Activated T-cell treated with anti-CD3 and anti-CD28 coated beads, Interleukin-2, amount 50 U/mL, for 72 hours (primary cell): Measurements from ENCODE around the gene ACAA2. TPM values are rescaled to one million over a fixed set of nuclear protein-coding genes. Genes with fewer than 3 reads are reported as not detected.

Experiments used
- ATAC-seq, 2 donors: fragments of 150-1000 bp; cut with Tn5 transposase; replicated peaks in 1 of 2; 2 replicates each; pipeline ENCODE4 v1.10.0; 2021; ENCODE audit warnings: moderate library complexity in 2 of 2, mild to moderate bottlenecking in 1 of 2
- DNase-seq, 2 donors: peaks; one replicate each; pipeline ENCODE4 v3.0.0; 2021 to 2022; ENCODE audit warnings: mixed read lengths in 1 of 2
- H3K27ac Mint-ChIP-seq: one replicate; pipeline ENCODE4 v1.8.0; 2022; ENCODE audit warnings: mild to moderate bottlenecking, moderate library complexity, mixed read lengths
- H3K27me3 Mint-ChIP-seq: one replicate; pipeline ENCODE4 v1.8.0; 2022; ENCODE audit warnings: low read depth, mixed read lengths
- H3K36me3 Mint-ChIP-seq, 2 donors: one replicate each; pipeline ENCODE4 v1.8.0; 2022; ENCODE audit warnings: mixed read lengths in 2 of 2, mild to moderate bottlenecking in 1 of 2; ENCODE audit not compliant: insufficient read depth in 2 of 2
- H3K4me1 Mint-ChIP-seq: one replicate; pipeline ENCODE4 v1.8.0; 2022; ENCODE audit warnings: low read depth, mixed read lengths
- H3K4me3 Mint-ChIP-seq, 2 donors: one replicate each; pipeline ENCODE4 v1.8.0; 2022; ENCODE audit warnings: mild to moderate bottlenecking in 2 of 2, mixed read lengths in 2 of 2, moderate library complexity in 2 of 2
- H3K9me3 Mint-ChIP-seq, 2 donors: one replicate each; pipeline ENCODE4 v1.8.0; 2022; ENCODE audit warnings: mixed read lengths in 2 of 2
- total RNA-seq, 2 donors: library from RNA; stranded (reverse); gene quantifications; one replicate each; pipeline ENCODE4 v1.2.3, GENCODE V29; 2022

The ACAA2 gene
- total RNA-seq, 2 donors from 2014 or later = 79.0 to 84.1 TPM

DNA sequence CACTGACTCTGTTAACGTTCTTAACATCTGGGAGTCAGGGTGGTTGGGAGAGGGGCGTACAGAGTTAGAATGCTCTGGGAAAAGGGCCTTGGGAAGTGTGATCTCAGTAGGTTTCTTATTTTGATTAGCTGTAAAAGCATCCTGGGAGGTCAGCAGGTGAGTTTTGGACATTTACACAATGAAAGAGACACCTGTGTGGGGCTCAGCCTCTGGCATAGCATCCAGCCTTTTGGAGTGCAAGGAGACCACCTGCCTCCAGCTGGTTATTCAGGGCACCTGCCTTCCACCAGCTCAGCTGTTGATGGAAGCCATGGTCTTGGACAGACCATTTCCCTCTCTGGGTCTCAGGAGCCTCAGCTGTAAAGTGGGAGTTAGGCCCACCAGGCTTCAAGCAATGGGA lies 49.7 kb downstream of the ACAA2 start:
- Mint-ChIP-seq H3K4me1 (no peaks in the 10 kb centered on the region), H3K9me3 (no peaks in the 10 kb centered on the region), H3K27ac (no peak overlapping the region), H3K36me3 (no peaks in the 10 kb centered on the region), H3K27me3 (no peaks in the 10 kb centered on the region), H3K4me3 (no peak overlapping the region)
- ATAC-seq (no peak), DNase-seq (no peak)

DNA sequence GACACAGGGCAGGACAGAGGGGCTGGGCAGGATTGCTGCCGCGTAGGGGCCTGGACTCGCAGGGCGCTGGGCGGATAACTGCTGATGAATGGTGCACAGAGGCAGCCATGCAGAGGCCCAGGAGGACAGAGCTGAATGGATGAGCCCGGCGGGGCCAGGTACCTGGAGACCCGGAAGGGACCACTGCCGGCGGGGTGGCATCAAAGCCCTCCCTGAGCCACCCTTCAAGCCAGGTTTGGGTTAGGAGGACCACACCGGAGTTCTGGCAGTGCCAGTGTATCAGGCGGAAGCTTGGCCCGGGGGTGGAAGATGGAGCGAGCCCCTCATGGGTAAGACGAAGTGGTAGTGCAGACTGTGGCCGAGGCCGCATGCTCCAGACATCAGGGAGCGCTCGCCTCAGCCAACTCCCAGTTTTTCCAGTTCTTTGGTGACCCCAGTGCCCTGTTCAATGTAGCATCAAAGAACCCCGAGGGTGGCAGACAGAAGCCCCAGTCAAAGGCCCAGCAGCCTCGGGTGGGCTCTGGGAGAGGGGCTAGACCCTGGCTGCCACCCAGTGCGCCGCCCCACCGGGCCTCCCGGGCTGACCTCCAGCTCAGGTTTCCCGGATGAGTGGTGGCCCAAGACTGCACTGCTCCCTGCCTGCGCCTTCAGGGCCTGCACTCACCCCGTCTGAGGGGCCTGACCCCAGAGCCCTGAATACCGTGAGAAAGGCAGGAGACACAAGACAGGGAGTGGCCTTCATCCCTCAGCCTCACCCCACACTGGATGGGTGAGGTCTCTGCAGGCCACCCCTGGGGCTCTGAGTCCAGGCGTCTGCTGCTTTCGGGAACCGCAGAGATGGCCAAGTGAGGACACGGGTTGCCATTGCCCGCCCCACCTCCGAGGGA lies 50.9 kb downstream of the ACAA2 start:
- H3K27ac Mint-ChIP-seq = no peak overlapping the region
- no peaks in the 10 kb centered on the region for H3K9me3 Mint-ChIP-seq
- DNase-seq (no peak), ATAC-seq (no peak)
- no peaks in the 10 kb centered on the region for H3K27me3 Mint-ChIP-seq
- no peak overlapping the region for H3K4me3 Mint-ChIP-seq
- H3K4me1 Mint-ChIP-seq = no peaks in the 10 kb centered on the region
- H3K36me3 Mint-ChIP-seq = no peaks in the 10 kb centered on the region

DNA sequence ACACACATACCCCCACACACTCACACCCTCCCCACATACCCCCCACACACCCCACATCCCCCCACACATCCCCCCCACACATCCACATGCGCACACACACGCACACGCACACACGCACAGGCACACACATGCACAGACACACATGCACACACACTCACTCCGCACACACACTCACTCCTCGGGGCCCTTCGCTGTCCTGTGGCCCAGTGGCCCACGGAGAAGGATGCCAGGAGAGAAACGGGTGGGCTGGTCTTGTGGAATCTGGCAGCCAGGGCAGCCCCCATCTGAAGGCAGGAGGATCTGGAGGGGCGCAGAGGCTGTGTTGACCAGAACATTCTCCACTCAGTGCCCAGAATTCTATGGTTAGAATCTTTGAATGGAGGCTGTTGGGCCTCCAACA lies 51.6 kb downstream of the ACAA2 start:
- no peak for ATAC-seq
- H3K36me3 Mint-ChIP-seq = no peaks in the 10 kb centered on the region

DNA sequence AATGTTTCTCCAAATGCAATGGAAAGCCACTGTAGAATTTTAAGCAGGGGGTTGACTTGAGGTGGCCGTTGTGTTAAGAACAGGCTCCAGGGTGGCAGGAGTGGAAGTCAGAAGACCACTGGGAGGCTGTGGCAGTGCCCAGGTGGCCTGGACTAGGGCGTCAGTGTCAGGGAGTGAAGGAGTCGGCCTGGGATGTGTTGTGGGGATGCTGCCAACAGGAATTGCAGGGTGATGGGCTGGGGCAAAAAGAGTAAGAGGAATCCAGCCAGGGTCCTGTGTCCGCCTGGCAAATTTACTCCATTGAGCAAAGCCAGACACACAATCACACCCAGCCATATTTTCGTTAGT lies 55.1 kb downstream of the ACAA2 start:
- Mint-ChIP-seq H3K27me3 (no peaks in the 10 kb centered on the region), H3K27ac (no peak overlapping the region), H3K36me3 (no peaks in the 10 kb centered on the region), H3K9me3 (peaks cover 0 to 1% of the 10 kb centered on the region in 2 donors), H3K4me3 (no peak overlapping the region), H3K4me1 (no peaks in the 10 kb centered on the region)
- no peak for ATAC-seq
- no peak for DNase-seq

More for the DNA sequence above, 51.6 kb downstream of the ACAA2 start:
- DNase-seq = no peak
- H3K9me3 Mint-ChIP-seq = no peaks in the 10 kb centered on the region
- no peak overlapping the region for H3K27ac Mint-ChIP-seq
- H3K4me3 Mint-ChIP-seq = no peak overlapping the region
- H3K4me1 Mint-ChIP-seq = no peaks in the 10 kb centered on the region
- H3K27me3 Mint-ChIP-seq = no peaks in the 10 kb centered on the region

DNA sequence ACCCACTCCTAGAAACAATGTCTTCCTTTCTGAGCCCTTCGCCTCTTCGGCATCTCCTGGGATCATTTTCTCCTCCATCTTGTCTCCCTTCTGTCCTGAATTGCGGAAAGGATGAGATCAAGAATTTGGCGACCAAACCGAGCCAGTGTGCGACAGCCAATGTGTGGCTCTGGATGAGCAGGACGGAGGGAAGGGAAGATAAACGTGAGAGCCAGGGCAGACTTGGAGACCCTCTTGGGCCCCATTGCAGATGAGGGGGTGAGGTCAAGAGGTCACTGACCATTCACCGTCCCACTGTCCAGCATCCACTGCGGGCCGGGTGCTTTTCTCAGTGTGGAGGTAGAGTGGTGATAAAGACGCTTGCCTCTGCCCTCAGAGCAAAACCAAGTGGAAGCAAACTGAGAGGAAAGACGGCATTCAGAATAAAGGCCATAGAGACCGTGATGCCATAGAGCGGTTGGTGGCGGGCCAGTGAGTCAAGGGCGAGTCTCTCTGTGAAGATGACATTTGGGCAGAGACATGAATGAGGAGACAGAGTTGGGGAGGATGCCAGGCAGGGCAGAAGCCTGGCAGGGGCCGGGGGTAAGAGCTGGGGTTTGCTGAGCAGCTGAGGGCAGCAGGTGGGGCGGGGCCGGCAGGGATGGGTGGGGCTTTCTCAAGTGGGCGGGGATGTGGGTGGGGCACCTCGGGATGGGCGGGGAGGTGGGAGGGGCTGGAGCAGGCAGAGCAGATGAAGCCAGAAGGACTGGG lies 55.6 kb downstream of the ACAA2 start:
- no peak for ATAC-seq
- DNase-seq = no peak
- H3K27ac Mint-ChIP-seq = no peak overlapping the region

DNA sequence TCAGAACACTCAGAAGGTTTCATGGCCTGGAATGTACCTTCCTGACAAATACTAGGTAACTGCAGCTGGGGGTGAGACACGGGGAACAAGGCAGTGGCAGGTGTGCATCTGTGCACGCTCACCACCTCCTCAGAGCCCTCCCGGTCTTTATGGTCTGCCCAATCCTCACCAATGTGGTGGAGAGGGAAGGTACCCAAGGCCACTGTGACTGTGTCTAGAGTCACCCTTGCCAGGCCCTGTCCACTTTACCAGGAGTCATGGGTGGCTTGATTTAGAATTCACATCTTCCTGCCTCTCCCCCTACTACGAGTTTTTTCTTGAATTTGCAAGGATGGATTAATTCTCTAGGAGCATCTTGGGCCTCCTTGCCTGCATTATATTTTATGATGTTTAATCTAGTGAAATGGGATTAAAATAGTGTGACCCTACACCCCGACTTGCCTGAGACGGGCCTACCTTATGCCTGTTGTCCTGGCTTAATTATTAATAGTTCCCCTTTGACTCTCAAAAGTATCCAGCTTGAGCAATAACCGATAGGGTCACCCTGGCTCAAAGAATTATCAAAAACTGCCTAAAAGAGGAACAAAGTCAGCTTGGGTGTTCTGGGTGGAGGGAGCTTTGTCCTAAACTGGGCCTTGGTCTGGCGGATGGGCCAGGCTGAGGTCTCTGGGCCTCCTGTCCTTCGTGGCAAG lies 56.5 kb downstream of the ACAA2 start:
- no peaks in the 10 kb centered on the region for H3K27me3 Mint-ChIP-seq
- DNase-seq (no peak), ATAC-seq (no peak)
- H3K4me3 Mint-ChIP-seq = no peak overlapping the region
- H3K9me3 Mint-ChIP-seq = peaks cover 0 to 1% of the 10 kb centered on the region in 2 donors
- no peaks in the 10 kb centered on the region for H3K36me3 Mint-ChIP-seq
- H3K4me1 Mint-ChIP-seq = peaks cover under 1% of the 10 kb centered on the region
- H3K27ac Mint-ChIP-seq = no peak overlapping the region

More for the DNA sequence above, 55.6 kb downstream of the ACAA2 start:
- no peak overlapping the region for H3K4me3 Mint-ChIP-seq
- H3K4me1 Mint-ChIP-seq = no peaks in the 10 kb centered on the region
- H3K36me3 Mint-ChIP-seq = no peaks in the 10 kb centered on the region
- no peaks in the 10 kb centered on the region for H3K27me3 Mint-ChIP-seq
- peaks cover 0 to 1% of the 10 kb centered on the region in 2 donors for H3K9me3 Mint-ChIP-seq

DNA sequence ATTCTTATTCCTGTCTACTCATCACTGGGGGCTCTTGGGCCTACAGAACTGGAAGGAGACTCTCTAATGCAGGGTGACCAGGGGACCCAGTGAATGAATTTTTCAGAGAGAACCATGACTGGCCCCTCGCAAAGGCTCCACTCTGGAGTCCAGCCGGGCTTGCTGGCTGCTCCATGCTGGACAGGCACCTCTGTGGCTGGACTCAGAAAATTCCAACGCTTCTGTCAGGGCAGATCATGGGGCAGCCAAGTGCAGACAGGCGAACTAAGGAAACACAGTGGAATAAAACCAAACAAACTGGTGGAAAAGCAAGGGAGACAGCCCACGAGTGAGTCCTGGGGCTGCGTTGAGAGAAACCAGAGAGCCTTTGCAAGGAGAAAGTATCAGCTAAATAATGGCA lies 57.2 kb downstream of the ACAA2 start:
- Mint-ChIP-seq H3K36me3 (no peaks in the 10 kb centered on the region), H3K4me3 (no peak overlapping the region), H3K4me1 (peaks cover 7% of the 10 kb centered on the region), H3K9me3 (peaks cover 0 to 1% of the 10 kb centered on the region in 2 donors), H3K27ac (no peak overlapping the region), H3K27me3 (no peaks in the 10 kb centered on the region)
- ATAC-seq (no peak), DNase-seq (no peak)

DNA sequence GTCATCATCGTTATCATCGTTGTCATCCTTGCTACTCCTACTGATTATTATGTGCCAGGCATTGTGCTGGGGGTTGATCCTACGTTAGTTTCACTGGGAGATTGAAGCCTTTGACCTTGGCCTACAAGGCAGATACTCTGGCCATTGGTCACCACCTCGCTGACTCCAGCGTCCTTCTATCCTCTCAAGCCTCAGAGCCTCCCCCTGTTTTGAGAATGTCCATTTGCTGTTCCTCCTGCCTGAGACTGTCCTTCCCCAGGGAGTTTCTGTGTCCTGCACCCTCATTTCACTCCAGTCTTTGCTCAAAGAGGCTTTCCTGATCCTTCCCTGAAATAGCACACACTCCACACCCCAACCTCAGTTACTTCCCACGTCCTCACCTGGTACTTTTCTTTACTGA lies 57.8 kb downstream of the ACAA2 start:
- no peak for ATAC-seq
- H3K4me3 Mint-ChIP-seq = no peak overlapping the region

DNA sequence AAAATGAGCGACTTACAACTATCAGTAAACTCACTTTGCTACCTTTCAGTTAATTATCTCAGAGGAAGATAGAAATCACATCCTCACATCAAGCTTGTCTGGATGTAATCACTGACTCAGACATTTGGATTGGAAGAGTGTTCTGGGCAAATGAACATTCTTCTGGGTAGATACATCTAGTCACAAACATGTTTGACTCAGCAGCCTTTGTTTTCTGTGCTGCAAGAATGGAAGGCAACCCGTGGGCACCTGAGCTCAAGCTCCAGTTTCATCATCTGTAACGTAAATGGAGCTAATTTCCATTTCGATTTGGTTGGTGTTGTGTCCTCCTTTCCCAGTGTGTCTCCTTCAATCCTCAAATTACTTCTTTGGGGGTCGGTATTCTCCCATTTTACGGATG lies 58.5 kb downstream of the ACAA2 start:
- peaks cover 7% of the 10 kb centered on the region for H3K4me1 Mint-ChIP-seq
- H3K36me3 Mint-ChIP-seq = no peaks in the 10 kb centered on the region
- no peak overlapping the region for H3K27ac Mint-ChIP-seq
- ATAC-seq (no peak), DNase-seq (no peak)
- H3K4me3 Mint-ChIP-seq = no peak overlapping the region
- H3K27me3 Mint-ChIP-seq = no peaks in the 10 kb centered on the region
- H3K9me3 Mint-ChIP-seq = peaks cover 0 to 1% of the 10 kb centered on the region in 2 donors

More for the DNA sequence above, 57.8 kb downstream of the ACAA2 start:
- Mint-ChIP-seq H3K4me1 (peaks cover 7% of the 10 kb centered on the region), H3K27ac (no peak overlapping the region), H3K27me3 (no peaks in the 10 kb centered on the region), H3K9me3 (peaks cover 0 to 1% of the 10 kb centered on the region in 2 donors), H3K36me3 (no peaks in the 10 kb centered on the region)
- DNase-seq = no peak

DNA sequence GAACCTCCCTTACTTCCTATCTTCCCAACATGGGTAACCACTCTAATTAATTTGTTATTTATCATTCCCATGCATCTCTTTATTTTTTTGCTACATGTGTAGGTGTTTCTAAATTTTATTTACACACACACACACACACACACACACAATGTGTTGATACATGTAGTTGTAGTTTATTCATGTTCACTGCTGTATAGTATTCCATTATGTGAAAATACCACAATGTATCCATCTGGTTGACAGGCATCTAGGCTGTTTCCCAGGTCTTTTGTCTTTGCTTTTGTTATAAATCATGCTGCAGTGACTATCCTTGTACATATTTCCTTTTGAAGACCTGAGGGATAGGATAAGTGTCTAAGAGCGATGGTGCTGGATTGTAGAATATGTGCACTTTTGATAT lies 59.7 kb downstream of the ACAA2 start:
- DNase-seq = no peak
- Mint-ChIP-seq H3K9me3 (peaks cover 0 to 1% of the 10 kb centered on the region in 2 donors), H3K27ac (no peak overlapping the region), H3K36me3 (no peaks in the 10 kb centered on the region), H3K4me1 (peaks cover 7% of the 10 kb centered on the region), H3K4me3 (no peak overlapping the region), H3K27me3 (no peaks in the 10 kb centered on the region)
- ATAC-seq = no peak

DNA sequence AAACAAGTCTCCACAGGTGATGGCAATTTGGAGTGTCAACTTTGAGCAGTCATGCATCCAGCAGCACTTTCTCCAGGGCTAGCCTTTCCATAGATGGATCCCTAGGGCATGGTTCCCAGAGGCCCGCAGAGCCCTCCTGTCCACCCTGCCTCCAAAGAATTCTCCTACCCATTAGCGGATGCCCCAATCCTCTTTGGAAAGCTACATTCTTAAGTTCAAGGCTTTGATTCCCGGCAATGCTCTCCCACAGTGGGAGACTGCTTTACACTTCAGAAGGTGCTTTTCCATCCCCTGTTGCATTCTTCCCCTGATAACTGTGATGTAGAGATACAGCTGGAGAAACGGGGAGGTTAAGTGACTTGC lies 61.3 kb downstream of the ACAA2 start:
- peaks cover 0 to 1% of the 10 kb centered on the region in 2 donors for H3K9me3 Mint-ChIP-seq
- no peak overlapping the region for H3K4me3 Mint-ChIP-seq
- peaks cover 7% of the 10 kb centered on the region for H3K4me1 Mint-ChIP-seq
- H3K27me3 Mint-ChIP-seq = no peaks in the 10 kb centered on the region
- H3K36me3 Mint-ChIP-seq = no peaks in the 10 kb centered on the region
- DNase-seq (no peak), ATAC-seq (no peak)
- no peak overlapping the region for H3K27ac Mint-ChIP-seq

DNA sequence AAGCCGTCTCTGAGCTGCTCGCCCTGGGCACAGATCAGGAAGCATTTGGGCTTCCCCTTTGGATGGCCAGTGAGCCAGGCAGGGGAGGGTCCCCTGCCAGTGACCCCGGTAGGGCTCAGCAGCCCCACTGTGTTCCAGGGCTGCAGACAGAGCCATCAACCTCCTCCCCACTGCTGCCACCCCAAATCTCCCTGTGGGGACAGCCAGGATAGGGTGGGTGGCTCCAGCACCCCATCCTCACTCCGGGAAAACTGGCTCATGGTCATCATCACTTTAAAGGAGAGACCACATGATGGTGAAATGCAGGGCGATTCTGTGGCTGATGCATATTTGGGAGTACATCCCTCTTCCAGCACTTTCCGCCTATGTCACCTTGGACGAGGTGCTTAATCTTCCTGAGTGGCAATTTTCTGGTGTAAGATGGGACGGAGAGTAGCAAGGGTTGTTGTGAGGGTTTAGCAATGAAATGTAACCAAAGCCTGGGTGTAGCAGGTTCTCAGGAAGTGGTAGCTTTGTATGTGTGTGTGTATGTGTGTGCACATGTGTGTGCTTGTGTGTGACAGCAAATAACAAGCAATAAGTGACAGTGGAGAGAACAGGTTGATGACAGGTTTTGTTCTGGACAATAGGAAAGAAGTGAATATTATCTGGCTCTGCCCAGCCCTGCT lies 61.8 kb downstream of the ACAA2 start:
- Mint-ChIP-seq H3K27ac (no peak overlapping the region), H3K36me3 (no peaks in the 10 kb centered on the region), H3K4me3 (no peak overlapping the region), H3K9me3 (peaks cover 0 to 1% of the 10 kb centered on the region in 2 donors), H3K4me1 (peaks cover 7% of the 10 kb centered on the region), H3K27me3 (no peaks in the 10 kb centered on the region)
- ATAC-seq (no peak), DNase-seq (no peak)

DNA sequence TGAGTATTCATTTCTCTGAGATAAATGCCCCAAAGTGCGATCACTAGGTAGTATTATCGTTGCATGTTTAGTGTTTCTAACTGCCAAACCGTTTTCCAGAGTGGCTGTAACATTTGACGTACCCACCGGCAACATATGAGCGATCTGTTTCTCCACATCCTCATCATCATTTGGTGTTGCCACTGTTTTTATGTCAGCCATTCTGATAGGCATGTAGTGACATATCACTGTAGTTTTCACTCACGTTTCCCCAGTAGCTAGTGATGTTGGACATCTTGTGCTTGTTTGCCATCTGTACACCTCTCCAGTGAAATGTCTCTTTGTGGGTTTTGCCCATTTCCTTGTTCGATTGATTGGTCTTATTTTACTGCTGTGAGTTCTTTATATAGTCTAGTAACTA lies 63.8 kb downstream of the ACAA2 start:
- H3K4me3 Mint-ChIP-seq = no peak overlapping the region
- no peaks in the 10 kb centered on the region for H3K36me3 Mint-ChIP-seq
- H3K27ac Mint-ChIP-seq = no peak overlapping the region
- peaks cover 7% of the 10 kb centered on the region for H3K4me1 Mint-ChIP-seq
- H3K27me3 Mint-ChIP-seq = no peaks in the 10 kb centered on the region
- H3K9me3 Mint-ChIP-seq = peaks cover 0 to 1% of the 10 kb centered on the region in 2 donors
- no peak for DNase-seq
- ATAC-seq = no peak
